Panc1 (cell line): ENCODE measurements around the gene DCANP1.

Experiments used
- CTCF ChIP-seq: fragments of 450-650 bp; IDR thresholded peaks from 2 replicates; pipeline ENCODE4 v1.5.1; 2017; ENCODE audit warnings: mild to moderate bottlenecking
- POLR2AphosphoS5 ChIP-seq: IDR thresholded peaks from 2 replicates; pipeline ENCODE4 v1.6.1; 2012; ENCODE audit warnings: mild to moderate bottlenecking, low read depth, low read length, moderate library complexity

- no peak for TF ChIP-seq CTCF
- no peak for TF ChIP-seq POLR2AphosphoS5
These were observed 27.0 kb upstream of the DCANP1 start for GRCh38 chr5:135473956-135474670.
